OCI-LY7 (cell line): ENCODE results near the gene TRMT44.

ENCODE experiments used
- EZH2phosphoT487 ChIP-seq: fragments of 200-600 bp; sonication (generic); IDR thresholded peaks from 2 replicates; pipeline ENCODE4 v1.6.1; 2018; ENCODE audit warnings: low read depth, borderline replicate concordance, mild to moderate bottlenecking, mixed run types, antibody characterized with exemption, low read length, moderate library complexity, mixed read lengths
- TF ChIP-seq, protein P1 (sequence below): fragments of 200-600 bp; sonication (generic); conservative IDR thresholded peaks from 2 replicates; pipeline ENCODE4 v1.5.1; 2014; ENCODE audit warnings: mild to moderate bottlenecking, antibody characterized with exemption, low read length, moderate library complexity, mixed read lengths

GRCh38 chr4:8400632-8401325 is 39.8 kb upstream of the TRMT44 start:
- TF ChIP-seq, protein P1, sequence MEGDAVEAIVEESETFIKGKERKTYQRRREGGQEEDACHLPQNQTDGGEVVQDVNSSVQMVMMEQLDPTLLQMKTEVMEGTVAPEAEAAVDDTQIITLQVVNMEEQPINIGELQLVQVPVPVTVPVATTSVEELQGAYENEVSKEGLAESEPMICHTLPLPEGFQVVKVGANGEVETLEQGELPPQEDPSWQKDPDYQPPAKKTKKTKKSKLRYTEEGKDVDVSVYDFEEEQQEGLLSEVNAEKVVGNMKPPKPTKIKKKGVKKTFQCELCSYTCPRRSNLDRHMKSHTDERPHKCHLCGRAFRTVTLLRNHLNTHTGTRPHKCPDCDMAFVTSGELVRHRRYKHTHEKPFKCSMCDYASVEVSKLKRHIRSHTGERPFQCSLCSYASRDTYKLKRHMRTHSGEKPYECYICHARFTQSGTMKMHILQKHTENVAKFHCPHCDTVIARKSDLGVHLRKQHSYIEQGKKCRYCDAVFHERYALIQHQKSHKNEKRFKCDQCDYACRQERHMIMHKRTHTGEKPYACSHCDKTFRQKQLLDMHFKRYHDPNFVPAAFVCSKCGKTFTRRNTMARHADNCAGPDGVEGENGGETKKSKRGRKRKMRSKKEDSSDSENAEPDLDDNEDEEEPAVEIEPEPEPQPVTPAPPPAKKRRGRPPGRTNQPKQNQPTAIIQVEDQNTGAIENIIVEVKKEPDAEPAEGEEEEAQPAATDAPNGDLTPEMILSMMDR = no peak
- TF ChIP-seq EZH2phosphoT487 = no peak
